ENCODE results near the gene MMP10. TPM values are rescaled to one million over a fixed set of nuclear protein-coding genes. Genes with fewer than 3 reads are reported as not detected.

The MMP10 gene
- total and polyA plus RNA-seq, 2 of the 8 experiments (the other 6 are each of a cell fraction or from before 2014, with no cell fraction given) = 0.03 to 0.17 TPM

DNA sequence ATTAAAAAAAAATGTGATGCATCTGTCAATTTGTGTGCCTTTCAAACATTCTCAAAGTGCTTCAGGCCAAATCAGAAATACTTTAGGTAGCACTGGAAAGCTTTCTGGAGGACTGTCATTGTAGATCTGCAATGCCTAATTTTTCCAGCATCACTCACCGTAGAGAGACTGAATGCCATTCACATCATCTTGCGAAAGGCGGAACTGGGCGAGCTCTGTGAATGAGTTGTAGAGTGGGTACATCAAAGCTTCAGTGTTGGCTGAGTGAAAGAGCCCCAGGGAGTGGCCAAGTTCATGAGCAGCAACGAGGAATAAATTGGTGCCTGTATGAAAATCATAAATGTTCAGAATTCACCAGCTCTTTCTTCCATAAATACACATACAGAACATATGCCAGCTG lies 4.0 kb downstream of the MMP10 start:
- Histone ChIP-seq H2BK15ac (ENCODE audit: low read length) (no peak overlapping the region), H3K36me3 (ENCODE audit: control insufficient read depth in 2 of 4, insufficient read depth in 4 of 4, low read length in 3 of 4) (no peaks in the 10 kb centered on the region), H3K18ac (ENCODE audit: extremely low read depth, low read length) (no peak overlapping the region), H3K9me3 (ENCODE audit: insufficient read depth in 2 of 2, low read depth in 1 of 2, low read length in 1 of 2) (no peaks in the 10 kb centered on the region), H4K91ac (replicated peaks; ENCODE audit: insufficient read length, low read length) (no peak overlapping the region), H3K9ac (replicated peaks in 1 of 4; ENCODE audit: extremely low read depth in 1 of 4, low read depth in 3 of 4, low read length in 3 of 4) (no peak overlapping the region), H4K8ac (ENCODE audit: extremely low read depth, insufficient read depth, low read length) (no peak overlapping the region), H2BK12ac (ENCODE audit: low read depth, low read length) (no peak overlapping the region), H2BK120ac (replicated peaks; ENCODE audit: low read depth, low read length) (no peak overlapping the region), H3K14ac (ENCODE audit: insufficient read length) (no peak overlapping the region), H3K27me3 (replicated peaks in 1 of 4; ENCODE audit: control insufficient read depth in 3 of 4, extremely low read depth in 1 of 4, insufficient read depth in 3 of 4, low read length in 3 of 4) (no peaks in the 10 kb centered on the region), H3K79me1 (ENCODE audit: low read depth, low read length) (no peaks in the 10 kb centered on the region), H2BK20ac (ENCODE audit: low read length) (no peak overlapping the region), H4K20me1 (replicated peaks in 1 of 2; ENCODE audit: control insufficient read depth in 1 of 2, insufficient read depth in 2 of 2, low read length in 2 of 2) (no peaks in the 10 kb centered on the region), H2AK5ac (ENCODE audit: low read depth, low read length) (no peak overlapping the region), H3K27ac (ENCODE audit: low read depth, low read length) (no peak overlapping the region), H3K79me2 (ENCODE audit: control insufficient read depth in 1 of 2, insufficient read depth in 2 of 2, low read length in 2 of 2) (no peaks in the 10 kb centered on the region), H3K4me1 (replicated peaks in 1 of 4; ENCODE audit: control insufficient read depth in 3 of 4, insufficient read depth in 4 of 4, low read length in 3 of 4) (peaks cover 0 to 3% (median under 1%) of the 10 kb centered on the region in 4 experiments; a peak in 2 of 7 replicates), H4K5ac (ENCODE audit: insufficient read length, low read depth, low read length) (no peak overlapping the region), H2BK5ac (ENCODE audit: low read depth, low read length) (no peak overlapping the region), H3K23me2 (ENCODE audit: low read depth, low read length) (no peaks in the 10 kb centered on the region), H3K56ac (replicated peaks; ENCODE audit: insufficient read length, low read depth, low read length) (no peak overlapping the region), H3K4ac (replicated peaks; ENCODE audit: insufficient read length, low read depth, low read length) (no peak overlapping the region), H3K4me3 (ENCODE audit: extremely low read depth in 1 of 4, insufficient read depth in 2 of 4, low read depth in 3 of 4, low read length in 4 of 4) (no peak overlapping the region), H2AFZ (ENCODE audit: low read length) (no peak overlapping the region), H3K4me2 (ENCODE audit: insufficient read depth in 1 of 2, low read depth in 2 of 2, low read length in 2 of 2) (no peak overlapping the region), H3K23ac (ENCODE audit: insufficient read length) (no peak overlapping the region)
- ChIA-PET POLR2A (ENCODE audit: partially characterized antibody) (no interaction called here), CTCF (ENCODE audit: partially characterized antibody) (interaction anchor here (0.6 to 1.1 kb wide), 3 partner anchors 9 to 122 kb away, joined by 3 to 4 read pairs (median 4); no protein-coding TSS in a partner anchor)
- FAIRE-seq (no peak), DNase-seq (ENCODE audit: low read depth in 1 of 2, low spot score in 2 of 2) (no peak)
- WGBS, 2 experiments (ENCODE audit: extremely low coverage in 1 of 2, insufficient coverage in 1 of 2, insufficient read length in 1 of 2, insufficient replicate concordance in 2 of 2, low coverage in 1 of 2, low lambda C conversion rate in 2 of 2, missing lambda C conversion rate in 1 of 2) = 98% methylated on average over 5 of the region's 5 CpGs; no CpG with 5 or more reads in 1 of the 2 experiments
- TF ChIP-seq CEBPB (IDR thresholded peaks at IDR 0.05; ENCODE audit: low read depth, low read length) (no peak), USF2 (IDR thresholded peaks at IDR 0.05; ENCODE audit: low read length) (no peak), SP1 (IDR thresholded peaks at IDR 0.05; ENCODE audit: low read depth, low read length) (no peak), JUN (IDR thresholded peaks at IDR 0.05; ENCODE audit: low read depth, low read length) (no peak), CBX5 (IDR thresholded peaks at IDR 0.05; ENCODE audit: low read depth, low read length) (no peak), BCL11A (IDR thresholded peaks at IDR 0.05; ENCODE audit: low read depth in 2 of 2, low read length in 2 of 2) (no peak), FOSL1 (IDR thresholded peaks at IDR 0.05; ENCODE audit: insufficient read depth, low read depth, low read length) (no peak), RNF2 (IDR thresholded peaks at IDR 0.05; ENCODE audit: borderline replicate concordance, low read depth, low read length, missing control alignments, poor library complexity, severe bottlenecking) (no peak), PHF8 (conservative IDR thresholded peaks at IDR 0.05; ENCODE audit: low read depth, low read length) (no peak), MAFK (IDR thresholded peaks at IDR 0.05; ENCODE audit: low read depth, low read length) (no peak), KDM1A (IDR thresholded peaks at IDR 0.05; ENCODE audit: borderline replicate concordance, low read length) (no peak), TAF7 (optimal IDR thresholded peaks at IDR 0.05; ENCODE audit: borderline replicate concordance, low read depth, low read length) (no peak), RBBP5 (IDR thresholded peaks at IDR 0.05; ENCODE audit: borderline replicate concordance, low read depth, low read length) (no peak), SP4 (IDR thresholded peaks at IDR 0.05; ENCODE audit: low read length) (no peak)
